IMR-90 (cell line): Measurements from ENCODE around the gene PITX2. TPM values are rescaled to one million over a fixed set of nuclear protein-coding genes. Genes with fewer than 3 reads are reported as not detected.

Source experiments
- ATAC-seq: fragments of 200-7000 bp; cut with Tn5 transposase; 2 replicates; pipeline ENCODE4 v1.9.1; 2020; ENCODE audit warnings: low read depth, mild to moderate bottlenecking, moderate library complexity
- BruUV-seq: library from RNA; stranded (reverse); fragments of 400-500 nt; replicated peaks from 2 replicates; lab custom pipeline; 2021; lab: Mats Ljungman, UMichigan
- CTCF ChIA-PET: fragments of 300-600 bp; formaldehyde crosslinking; extraction: SDS; loops from one replicate; lab custom pipeline; 2021; ENCODE audit warnings: antibody characterized with exemption; lab: Yijun Ruan, JAX
- POLR2A ChIA-PET: fragments of 300-600 bp; sonication (Branson Sonifier 250); formaldehyde crosslinking; loops from one replicate; lab custom pipeline; 2022; ENCODE audit warnings: antibody characterized with exemption; ENCODE audit not compliant: unreplicated experiment; lab: Charles Lee
- DNase-seq: peaks from one replicate; pipeline ENCODE4 v3.0.0; 2013
- H2AFZ ChIP-seq: replicated peaks from 2 replicates; pipeline ENCODE3; 2013; ENCODE audit warnings: low read length, mild to moderate bottlenecking; ENCODE audit not compliant: poor library complexity
- H2AK5ac ChIP-seq: 2 replicates; pipeline ENCODE4 v1.6.1; 2013; ENCODE audit warnings: low read depth, low read length, inconsistent platforms
- H2AK9ac ChIP-seq: replicated peaks from 2 replicates; pipeline ENCODE3; 2013; ENCODE audit warnings: mild to moderate bottlenecking, low read depth, low read length, moderate library complexity; ENCODE audit not compliant: poor library complexity
- H2BK120ac ChIP-seq: 2 replicates; pipeline ENCODE4 v1.6.1; 2013; ENCODE audit warnings: low read depth, low read length, inconsistent platforms
- H2BK15ac ChIP-seq: 3 replicates; pipeline ENCODE4 v1.6.1; 2013; ENCODE audit warnings: low read depth, low read length, inconsistent platforms
- H2BK20ac ChIP-seq: 2 replicates; pipeline ENCODE4 v1.6.1; 2013; ENCODE audit warnings: low read depth, mild to moderate bottlenecking, inconsistent platforms, low read length, moderate library complexity
- H2BK5ac ChIP-seq: 2 replicates; pipeline ENCODE4 v1.6.1; 2013; ENCODE audit warnings: mild to moderate bottlenecking, low read depth, low read length, inconsistent platforms; ENCODE audit not compliant: poor library complexity, severe bottlenecking
- H3K14ac ChIP-seq: replicated peaks from 2 replicates; pipeline ENCODE4 v1.6.1; 2013; ENCODE audit warnings: low read depth, low read length, inconsistent platforms
- H3K18ac ChIP-seq: 2 replicates; pipeline ENCODE4 v1.6.1; 2013; ENCODE audit warnings: low read depth, low read length, control low read depth
- H3K23ac ChIP-seq: 2 replicates; pipeline ENCODE4 v1.6.1; 2013; ENCODE audit warnings: low read depth, low read length, inconsistent platforms
- H3K27ac ChIP-seq: 2 replicates; pipeline ENCODE4 v1.5.1; 2013; ENCODE audit warnings: mild to moderate bottlenecking, control low read depth, low read length; ENCODE audit not compliant: insufficient read depth
- H3K27me3 ChIP-seq: 2 replicates; pipeline ENCODE4 v1.6.1; 2013; ENCODE audit warnings: low read length; ENCODE audit not compliant: control insufficient read depth, insufficient read depth
- H3K36me3 ChIP-seq: 2 replicates; pipeline ENCODE4 v1.6.1; 2013; ENCODE audit warnings: low read length, mixed read lengths; ENCODE audit not compliant: control insufficient read depth, insufficient read depth
- H3K4ac ChIP-seq: 2 replicates; pipeline ENCODE4 v1.6.1; 2013; ENCODE audit warnings: low read depth, low read length, inconsistent platforms
- H3K4me1 ChIP-seq: 2 replicates; pipeline ENCODE4 v1.6.1; 2013; ENCODE audit warnings: low read length, mixed read lengths; ENCODE audit not compliant: control insufficient read depth, insufficient read depth
- H3K4me2 ChIP-seq: 2 replicates; pipeline ENCODE4 v1.6.1; 2013; ENCODE audit warnings: low read depth, mild to moderate bottlenecking, control low read depth, low read length, moderate library complexity
- H3K4me3 ChIP-seq: 2 replicates; pipeline ENCODE4 v1.5.1; 2013; ENCODE audit warnings: low read depth, mild to moderate bottlenecking, control low read depth, low read length, moderate library complexity; ENCODE audit not compliant: insufficient read depth
- H3K56ac ChIP-seq: 2 replicates; pipeline ENCODE4 v1.6.1; 2013; ENCODE audit warnings: low read length, inconsistent platforms; ENCODE audit not compliant: insufficient read depth; ENCODE audit errors: extremely low read depth
- H3K79me1 ChIP-seq, 2 experiments: 2 replicates each; pipeline ENCODE4 v1.6.1; 2013; ENCODE audit warnings: low read length in 2 of 2, inconsistent platforms in 1 of 2, low read depth in 1 of 2
- H3K9ac ChIP-seq: 2 replicates; pipeline ENCODE4 v1.6.1; 2013; ENCODE audit warnings: low read depth, low read length, control low read depth
- H3K9me1 ChIP-seq: 2 replicates; pipeline ENCODE4 v1.6.1; 2013; ENCODE audit warnings: low read length, inconsistent platforms; ENCODE audit not compliant: insufficient read depth
- H3K9me3 ChIP-seq: 2 replicates; pipeline ENCODE4 v1.6.1; 2013; ENCODE audit warnings: low read length; ENCODE audit not compliant: control insufficient read depth, insufficient read depth
- H4K20me1 ChIP-seq: 2 replicates; pipeline ENCODE4 v1.6.1; 2013; ENCODE audit warnings: low read length, inconsistent platforms; ENCODE audit not compliant: insufficient read depth
- H4K5ac ChIP-seq: 2 replicates; pipeline ENCODE4 v1.6.1; 2013; ENCODE audit warnings: mild to moderate bottlenecking, low read depth, low read length, control low read depth
- H4K8ac ChIP-seq, 2 experiments: 2 replicates each; pipeline ENCODE4 v1.6.1; 2013; ENCODE audit warnings: low read depth in 2 of 2, low read length in 2 of 2, control low read depth in 1 of 2, inconsistent platforms in 1 of 2
- H4K91ac ChIP-seq: 2 replicates; pipeline ENCODE4 v1.6.1; 2013; ENCODE audit warnings: low read depth, low read length, inconsistent platforms; ENCODE audit not compliant: insufficient read depth
- BHLHE40 ChIP-seq: fragments of 150-350 bp; IDR thresholded peaks from 2 replicates; pipeline ENCODE4 v1.6.1; 2016; ENCODE audit warnings: mild to moderate bottlenecking, low read depth, low read length
- CEBPB ChIP-seq: IDR thresholded peaks from 2 replicates; pipeline ENCODE4 v1.6.1; 2012; ENCODE audit warnings: low read depth, low read length, improper control_type of control experiment
- CHD1 ChIP-seq: IDR thresholded peaks from 2 replicates; pipeline ENCODE4 v1.6.1; 2012; ENCODE audit warnings: low read depth, low read length, improper control_type of control experiment
- CTCF ChIP-seq: conservative IDR thresholded peaks from 2 replicates; pipeline ENCODE4 v1.5.1; 2012; ENCODE audit warnings: mild to moderate bottlenecking, low read depth, low read length, improper control_type of control experiment
- FOS ChIP-seq: fragments of 150-350 bp; IDR thresholded peaks from 2 replicates; pipeline ENCODE4 v1.6.1; 2016; ENCODE audit warnings: low read depth, low read length
- MAFK ChIP-seq: IDR thresholded peaks from 2 replicates; pipeline ENCODE4 v1.6.1; 2012; ENCODE audit warnings: low read depth, low read length, improper control_type of control experiment
- MAZ ChIP-seq: IDR thresholded peaks from 2 replicates; pipeline ENCODE4 v1.6.1; 2012; ENCODE audit warnings: low read depth, mild to moderate bottlenecking, low read length, improper control_type of control experiment, moderate library complexity, borderline replicate concordance
- MXI1 ChIP-seq: IDR thresholded peaks from 2 replicates; pipeline ENCODE4 v1.6.1; 2012; ENCODE audit warnings: low read depth, mild to moderate bottlenecking, low read length, moderate library complexity, borderline replicate concordance
- NFE2L2 ChIP-seq: fragments of 150-350 bp; IDR thresholded peaks from 2 replicates; pipeline ENCODE4 v1.6.1; 2016; ENCODE audit warnings: low read depth, mild to moderate bottlenecking, low read length
- POLR2A ChIP-seq: IDR thresholded peaks from 2 replicates; pipeline ENCODE4 v1.6.1; 2012; ENCODE audit warnings: mild to moderate bottlenecking, low read depth, low read length
- RAD21 ChIP-seq: IDR thresholded peaks from 2 replicates; pipeline ENCODE4 v1.6.1; 2012; ENCODE audit warnings: low read length, improper control_type of control experiment
- RCOR1 ChIP-seq: IDR thresholded peaks from 2 replicates; pipeline ENCODE4 v1.6.1; 2012; ENCODE audit warnings: mild to moderate bottlenecking, low read length, improper control_type of control experiment; ENCODE audit not compliant: insufficient replicate concordance
- RFX5 ChIP-seq: IDR thresholded peaks from 2 replicates; pipeline ENCODE4 v1.8.0; 2012; ENCODE audit warnings: low read depth, mild to moderate bottlenecking, low read length, moderate library complexity
- SMC3 ChIP-seq: fragments of 150-350 bp; IDR thresholded peaks from 2 replicates; pipeline ENCODE4 v1.6.1; 2016; ENCODE audit warnings: low read depth, mild to moderate bottlenecking, antibody characterized with exemption, low read length, moderate library complexity
- USF2 ChIP-seq: fragments of 150-350 bp; IDR thresholded peaks from 2 replicates; pipeline ENCODE4 v1.6.1; 2017; ENCODE audit warnings: mild to moderate bottlenecking, antibody characterized with exemption, low read length, low read depth
- WGBS, 2 experiments: methylation state at CpG; one replicate each; pipeline versions ENCODE4 v1.1.5 to v1.1.7; 2013; ENCODE audit warnings: missing lambda C conversion rate in 2 of 2; ENCODE audit not compliant: insufficient read length in 1 of 2; ENCODE audit errors: extremely low coverage in 2 of 2; 5-methylcytosine and 5-hydroxymethylcytosine counted together
- dilution Hi-C: fragments of 300-500 bp; cut with HindIII; formaldehyde crosslinking; loops from one replicate; pipeline ENCODE4 v1.14.3; 2018; ENCODE audit warnings: low sequenced_read_pairs; ENCODE audit not compliant: unreplicated experiment
- in situ Hi-C: fragments of 300-500 bp; cut with MboI; formaldehyde crosslinking; loops from 3 replicates; pipeline ENCODE4 v1.14.3; 2019; ENCODE audit warnings: low sequenced_read_pairs, inconsistent platforms, mixed read lengths
- intact Hi-C: fragments of 100-400 bp; cut with micrococcal nuclease; formaldehyde crosslinking; loops from 2 replicates; pipeline ENCODE4 v1.10.0; 2022
- polyA plus RNA-seq, 3 experiments: library from polyadenylated mRNA; depleted of rRNA; stranded (reverse); fragments of >200 nt; gene quantifications; 2 replicates each; pipeline ENCODE4 v1.2.3, GENCODE V29; 2012; ENCODE audit warnings: low replicate concordance in 1 of 3
- total RNA-seq: library from RNA; depleted of rRNA; stranded (reverse); fragments of >200 nt; gene quantifications from 2 replicates; pipeline ENCODE4 v1.2.3, GENCODE V29; 2012
- TF ChIP-seq, protein P1 (sequence below): fragments of 150-350 bp; IDR thresholded peaks from 2 replicates; pipeline ENCODE4 v1.6.1; 2016; ENCODE audit warnings: low read depth, mild to moderate bottlenecking, low read length, moderate library complexity, borderline replicate concordance

PITX2 gene
- total and polyA plus RNA-seq, 2 of the 4 experiments (the other 2 are of a cell fraction) = 3.0 to 6.3 TPM

DNA sequence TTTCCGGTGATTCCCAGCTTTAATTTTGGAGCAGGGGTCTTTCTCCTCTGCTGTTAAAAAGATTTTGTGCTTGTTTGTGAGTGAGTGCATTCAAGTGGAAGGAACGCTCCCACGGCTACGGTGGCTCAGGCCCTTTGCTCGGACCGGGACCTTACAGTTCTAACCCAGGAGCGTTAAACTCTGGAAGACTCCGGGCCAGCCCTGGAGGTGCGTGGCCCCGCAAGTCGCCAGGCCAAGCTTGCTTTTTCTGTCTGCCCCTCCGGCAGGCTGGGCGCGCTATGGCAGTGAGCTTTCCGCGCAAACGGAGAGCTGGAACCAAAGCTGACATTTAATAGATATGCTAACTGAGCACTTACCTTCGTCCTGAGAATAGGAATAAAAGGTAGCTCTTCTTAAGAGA lies 18.3 kb upstream of the PITX2 start:
- no peak overlapping the region for H3K56ac ChIP-seq
- H2AK5ac ChIP-seq = no peak overlapping the region
- CTCF ChIA-PET = no interaction called here
- POLR2A ChIA-PET = no interaction called here
- H3K14ac ChIP-seq = no peak overlapping the region
- no TSS peak for BruUV-seq
- no peak overlapping the region for H3K18ac ChIP-seq
- in situ Hi-C loops (loop anchor here (25.0 kb wide), 2 partner anchors 646 to 1396 kb away; no protein-coding TSS in a partner anchor), intact Hi-C loops (no loop called here), dilution Hi-C loops (no loop called here)
- no peak overlapping the region for H4K8ac ChIP-seq
- H3K9me1 ChIP-seq = no peaks in the 10 kb centered on the region
- H4K91ac ChIP-seq = no peak overlapping the region
- no peak overlapping the region for H3K9ac ChIP-seq
- H2BK20ac ChIP-seq = no peak overlapping the region
- peak overlapping the region; percentile 35 for H2AK9ac ChIP-seq
- TF ChIP-seq BHLHE40 (no peak), NFE2L2 (no peak), CEBPB (no peak), CHD1 (no peak), USF2 (no peak), CTCF (no peak), POLR2A (no peak), MAFK (no peak), MXI1 (no peak), FOS (no peak), RAD21 (no peak), RCOR1 (no peak), MAZ (no peak), SMC3 (no peak), RFX5 (no peak)
- TF ChIP-seq, protein P1, sequence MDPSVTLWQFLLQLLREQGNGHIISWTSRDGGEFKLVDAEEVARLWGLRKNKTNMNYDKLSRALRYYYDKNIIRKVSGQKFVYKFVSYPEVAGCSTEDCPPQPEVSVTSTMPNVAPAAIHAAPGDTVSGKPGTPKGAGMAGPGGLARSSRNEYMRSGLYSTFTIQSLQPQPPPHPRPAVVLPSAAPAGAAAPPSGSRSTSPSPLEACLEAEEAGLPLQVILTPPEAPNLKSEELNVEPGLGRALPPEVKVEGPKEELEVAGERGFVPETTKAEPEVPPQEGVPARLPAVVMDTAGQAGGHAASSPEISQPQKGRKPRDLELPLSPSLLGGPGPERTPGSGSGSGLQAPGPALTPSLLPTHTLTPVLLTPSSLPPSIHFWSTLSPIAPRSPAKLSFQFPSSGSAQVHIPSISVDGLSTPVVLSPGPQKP = no peak
- H3K4me2 ChIP-seq = no peak overlapping the region
- no peak overlapping the region for H2BK5ac ChIP-seq
- H3K27me3 ChIP-seq = peaks cover 67% of the 10 kb centered on the region
- H3K27ac ChIP-seq = no peak overlapping the region
- peaks cover 7% of the 10 kb centered on the region for H3K9me3 ChIP-seq
- H3K4ac ChIP-seq = no peak overlapping the region
- H3K23ac ChIP-seq = no peak overlapping the region
- 0 out of 2 replicates have a peak, but pooled peaks cover 5% of the 10 kb centered on the region for H4K20me1 ChIP-seq
- ATAC-seq (no peak), DNase-seq (no peak)
- 3% methylated on average over 7 of the region's 18 CpGs; no CpG with 5 or more reads in 1 of the 2 experiments for WGBS, 2 experiments
- H4K5ac ChIP-seq = no peak overlapping the region
- H3K4me3 ChIP-seq = no peak overlapping the region
- no peaks in the 10 kb centered on the region for H3K79me1 ChIP-seq
- H2BK15ac ChIP-seq = no peak overlapping the region
- peak overlapping the region; percentile 10 for H2AFZ ChIP-seq
- H2BK120ac ChIP-seq = no peak overlapping the region
- peaks cover 2% of the 10 kb centered on the region; the same call in 1 of the 2 replicates for H3K4me1 ChIP-seq
- H3K36me3 ChIP-seq = no peaks in the 10 kb centered on the region
